ENCODE data around the gene ZNF518A.

- TF ChIP-seq PRDM15 (CRISPR knock-in tag; IDR thresholded peaks at IDR 0.05) (no peak), SIN3A (IDR thresholded peaks at IDR 0.05; ENCODE audit: low read depth, low read length) (no peak), CTCF (IDR thresholded peaks at IDR 0.05 in 2 of 3, conservative IDR thresholded peaks at IDR 0.05 in 1 of 3; ENCODE audit: control insufficient read depth in 2 of 3, extremely low read depth in 1 of 3, insufficient read depth in 1 of 3, low read depth in 3 of 3, low read length in 3 of 3) (no peak), ATF2 (IDR thresholded peaks at IDR 0.05; ENCODE audit: low read length) (no peak), NFIC (IDR thresholded peaks at IDR 0.05; ENCODE audit: low read depth, low read length) (no peak), TCF7 (IDR thresholded peaks at IDR 0.05; ENCODE audit: borderline replicate concordance) (no peak), ZBTB11 (CRISPR knock-in tag; IDR thresholded peaks at IDR 0.05) (no peak), POLR2A (IDR thresholded peaks at IDR 0.05; ENCODE audit: low read depth, low read length) (no peak), EP300 (IDR thresholded peaks at IDR 0.05; ENCODE audit: borderline replicate concordance in 1 of 2, control insufficient read depth in 1 of 2, low read depth in 2 of 2, low read length in 2 of 2) (no peak), SUPT20H (IDR thresholded peaks at IDR 0.05; ENCODE audit: borderline replicate concordance, control insufficient read depth, low read depth, low read length) (no peak), ELK1 (IDR thresholded peaks at IDR 0.05; ENCODE audit: low read depth, low read length) (no peak), JUNB (IDR thresholded peaks at IDR 0.05) (no peak), STAT1 (conservative IDR thresholded peaks at IDR 0.05) (no peak), REST (IDR thresholded peaks at IDR 0.05; ENCODE audit: low read depth, low read length) (no peak)
These were observed 23.0 kb downstream of the ZNF518A start for GRCh38 chr10:96153070-96153469.

Data from GM12878 (cell line).